Right lobe of liver (tissue), 6 donors: ENCODE measurements around the gene CATSPERE. TPM values are rescaled to one million over a fixed set of nuclear protein-coding genes. Genes with fewer than 3 reads are reported as not detected.

Source experiments
- ATAC-seq, 4 donors: fragments of 200-7000 bp; cut with Tn5 transposase; one replicate each; pipeline ENCODE4 v1.9.1; 2020; ENCODE audit warnings: mild to moderate bottlenecking in 4 of 4, moderate library complexity in 4 of 4
- DNase-seq, 3 donors: peaks; one replicate each; pipeline ENCODE4 v3.0.0-alpha.2; 2020
- H3K27ac ChIP-seq, 3 donors: fragments of 200-600 bp; one replicate each; pipeline ENCODE4 v1.8.0; 2022
- H3K27me3 ChIP-seq, 2 donors: fragments of 200-600 bp; one replicate each; pipeline ENCODE4 v1.8.0; 2022
- H3K36me3 ChIP-seq, 4 donors: fragments of 200-600 bp; sonication (generic) in 1 of 4; one replicate each; pipeline versions ENCODE4 v1.5.1 to v1.8.0; 2017 to 2022; ENCODE audit warnings: control low read depth in 1 of 4
- H3K4me1 ChIP-seq, 4 donors: fragments of 200-600 bp; sonication (generic) in 1 of 4; one replicate each; pipeline versions ENCODE4 v1.5.1 to v1.8.0; 2017 to 2022; ENCODE audit warnings: control low read depth in 1 of 4
- H3K4me3 ChIP-seq, 3 donors: fragments of 200-600 bp; one replicate each; pipeline ENCODE4 v1.8.0; 2022
- H3K9me3 ChIP-seq, 4 donors: fragments of 200-600 bp; sonication (generic) in 1 of 4; one replicate each; pipeline versions ENCODE4 v1.5.1 to v1.8.0; 2017 to 2022; ENCODE audit warnings: control low read depth in 1 of 4
- POLR2A ChIP-seq: fragments of 450-650 bp; IDR thresholded peaks from one replicate; pipeline ENCODE4 v1.6.1; 2017; ENCODE audit warnings: antibody characterized with exemption, mild to moderate bottlenecking
- WGBS: methylation state at CpG from one replicate; pipeline ENCODE4 v1.1.6; 2018; ENCODE audit warnings: low coverage, low lambda C conversion rate; ENCODE audit not compliant: insufficient coverage; ENCODE audit errors: missing lambda C conversion rate; 5-methylcytosine and 5-hydroxymethylcytosine counted together
- intact Hi-C, 2 donors: fragments of 100-400 bp; cut with DNase I; formaldehyde crosslinking; loops; one replicate each; pipeline versions ENCODE4 v1.11.2 to v1.14.1; 2022
- total RNA-seq, 6 experiments: library from RNA; depleted of rRNA in 2 of 6; stranded (reverse); fragments of >200 nt in 2 of 6; fragmentation: NEBNext Ultra II Directional in 3 of 6; extraction: Animal tissue kit (Norgen Biotek cat#: 25700) in 3 of 6; gene quantifications; one replicate each; pipeline versions ENCODE4 v1.1.0 to v1.2.4, GENCODE V29; 2016 to 2023
- TF ChIP-seq, protein P1 (sequence below), 4 donors: fragments of 200-600 bp in 3 of 4; fragments of 450-650 bp in 1 of 4; IDR thresholded peaks; one replicate each; pipeline versions ENCODE4 v1.5.1 to v1.8.0; 2016 to 2022; ENCODE audit warnings: antibody characterized with exemption in 4 of 4, mild to moderate bottlenecking in 2 of 4
- donor health status: DM: no; HTN: yes; CAD: no.
- donor health status: DM: no; HTN: no; CAD: no.
- donor health status: DM: no; HTN: no; CAD: no.
- donor health status: DM: no; HTN: yes; CAD: no.
- donor health status: DM: no; HTN: yes; CAD: no.

CATSPERE gene
- total RNA-seq, 6 experiments from 2014 or later: 0.31 to 1.3 (median 0.70) TPM

DNA sequence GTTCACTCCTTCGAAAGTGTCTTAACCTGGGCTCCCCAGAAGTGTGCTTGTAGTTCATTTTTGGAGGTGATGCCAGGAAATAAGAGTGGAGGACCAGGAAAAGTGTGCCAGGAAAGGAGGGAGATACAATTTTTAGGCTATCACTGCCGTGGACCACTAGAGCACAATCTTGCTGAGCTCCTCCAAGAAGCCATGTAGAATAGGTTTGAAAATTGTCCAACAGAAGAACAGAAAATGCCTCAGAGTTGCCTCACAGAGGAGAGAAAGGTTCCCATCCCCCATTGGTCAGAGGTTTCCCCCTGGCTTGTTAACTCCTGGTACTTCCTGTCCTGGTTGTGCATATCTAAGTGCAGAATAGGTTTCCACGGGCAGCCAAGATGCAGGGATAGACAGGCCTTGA, 41.6 kb downstream of the CATSPERE start:
- WGBS: 72% methylated on average over 3 of the region's 3 CpGs
- H3K4me3 ChIP-seq: no peak overlapping the region
- H3K4me1 ChIP-seq: no peaks in the 10 kb centered on the region
- no peak for ATAC-seq
- intact Hi-C loops: no loop called here
- no peak for TF ChIP-seq POLR2A
- TF ChIP-seq, protein P1, sequence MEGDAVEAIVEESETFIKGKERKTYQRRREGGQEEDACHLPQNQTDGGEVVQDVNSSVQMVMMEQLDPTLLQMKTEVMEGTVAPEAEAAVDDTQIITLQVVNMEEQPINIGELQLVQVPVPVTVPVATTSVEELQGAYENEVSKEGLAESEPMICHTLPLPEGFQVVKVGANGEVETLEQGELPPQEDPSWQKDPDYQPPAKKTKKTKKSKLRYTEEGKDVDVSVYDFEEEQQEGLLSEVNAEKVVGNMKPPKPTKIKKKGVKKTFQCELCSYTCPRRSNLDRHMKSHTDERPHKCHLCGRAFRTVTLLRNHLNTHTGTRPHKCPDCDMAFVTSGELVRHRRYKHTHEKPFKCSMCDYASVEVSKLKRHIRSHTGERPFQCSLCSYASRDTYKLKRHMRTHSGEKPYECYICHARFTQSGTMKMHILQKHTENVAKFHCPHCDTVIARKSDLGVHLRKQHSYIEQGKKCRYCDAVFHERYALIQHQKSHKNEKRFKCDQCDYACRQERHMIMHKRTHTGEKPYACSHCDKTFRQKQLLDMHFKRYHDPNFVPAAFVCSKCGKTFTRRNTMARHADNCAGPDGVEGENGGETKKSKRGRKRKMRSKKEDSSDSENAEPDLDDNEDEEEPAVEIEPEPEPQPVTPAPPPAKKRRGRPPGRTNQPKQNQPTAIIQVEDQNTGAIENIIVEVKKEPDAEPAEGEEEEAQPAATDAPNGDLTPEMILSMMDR (IDR thresholded peaks at IDR 0.05): no peak
- H3K36me3 ChIP-seq: no peaks in the 10 kb centered on the region
- H3K27me3 ChIP-seq: no peaks in the 10 kb centered on the region
- H3K27ac ChIP-seq: no peak overlapping the region
- DNase-seq: no peak
- peaks cover 0 to 7% (median 0%) of the 10 kb centered on the region in 4 donors for H3K9me3 ChIP-seq

DNA sequence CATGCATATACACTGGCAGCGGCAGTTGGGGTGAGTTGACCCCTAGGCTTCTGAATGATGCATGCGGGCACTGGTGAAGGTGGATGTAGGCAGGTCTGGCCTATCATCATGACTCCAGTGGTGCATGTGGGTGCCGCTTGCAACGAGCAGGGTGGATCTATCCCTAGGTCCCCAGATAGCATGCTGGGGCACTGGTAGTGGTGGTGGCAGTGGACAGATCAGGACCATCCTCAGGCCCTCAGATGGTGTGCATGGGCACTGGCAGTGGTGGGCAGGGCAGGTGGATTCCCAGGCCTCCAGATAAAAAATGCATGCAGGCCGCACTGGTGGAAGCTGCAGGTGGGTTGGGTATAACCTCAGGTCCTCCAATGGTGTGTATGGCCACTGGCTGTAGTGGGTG, 52.4 kb downstream of the CATSPERE start:
- Histone ChIP-seq H3K9me3 (no peaks in the 10 kb centered on the region), H3K27me3 (no peaks in the 10 kb centered on the region), H3K27ac (no peak overlapping the region), H3K4me3 (no peak overlapping the region), H3K4me1 (no peaks in the 10 kb centered on the region), H3K36me3 (no peaks in the 10 kb centered on the region)
- intact Hi-C loops: no loop called here
- ATAC-seq (peak in 1 of 4 donors; percentile 17), DNase-seq (no peak)
- TF ChIP-seq POLR2A: no peak
- TF ChIP-seq, protein P1 (IDR thresholded peaks at IDR 0.05): no peak
- WGBS: 80% methylated on average over 1 of the region's 5 CpGs

DNA sequence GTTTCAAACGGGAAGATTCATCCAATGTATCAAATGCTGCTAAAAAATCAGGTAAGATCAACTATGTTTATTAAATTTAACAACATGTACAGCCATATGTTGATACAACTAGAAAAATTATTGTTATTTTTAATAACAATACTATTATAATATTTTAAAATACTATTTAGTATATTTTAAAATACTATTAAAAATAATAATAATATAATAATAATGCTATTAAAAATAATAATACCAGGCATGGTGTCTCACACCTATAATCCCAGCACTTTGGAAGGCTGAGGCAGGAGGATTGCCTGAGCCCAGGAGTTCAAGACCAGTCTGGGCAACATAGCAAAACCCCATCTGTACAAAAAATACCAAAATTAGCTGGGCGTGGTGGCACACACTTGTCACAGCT, 54.6 kb downstream of the CATSPERE start:
- no peaks in the 10 kb centered on the region for H3K4me1 ChIP-seq
- no peak for ATAC-seq
- H3K27me3 ChIP-seq: no peaks in the 10 kb centered on the region
- DNase-seq: no peak
- TF ChIP-seq, protein P1 (IDR thresholded peaks at IDR 0.05): no peak
- no peak for TF ChIP-seq POLR2A
- intact Hi-C loops: no loop called here
- WGBS: 69% methylated on average over 2 of the region's 2 CpGs
- H3K4me3 ChIP-seq: no peak overlapping the region
- H3K36me3 ChIP-seq: no peaks in the 10 kb centered on the region
- H3K9me3 ChIP-seq: no peaks in the 10 kb centered on the region
- H3K27ac ChIP-seq: no peak overlapping the region

DNA sequence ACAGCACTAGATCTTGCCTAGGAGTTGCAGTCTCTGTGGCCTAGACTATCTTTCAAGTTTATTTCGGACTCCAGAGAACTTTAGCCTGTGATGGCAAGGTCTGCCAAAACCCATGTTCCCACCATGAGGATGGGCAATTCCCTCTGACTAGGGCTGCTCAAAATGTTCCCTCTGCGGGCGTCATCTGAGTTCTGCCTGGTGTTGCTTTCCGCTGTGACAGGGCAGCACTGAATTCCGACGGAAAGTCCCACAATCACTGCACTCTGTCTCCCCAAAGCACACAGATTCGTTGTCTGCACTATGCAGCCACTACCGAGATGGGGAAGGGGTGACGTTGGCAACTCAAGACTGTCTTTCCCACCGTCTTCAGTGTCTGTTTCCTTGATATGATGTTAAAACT, 75.2 kb downstream of the CATSPERE start:
- H3K4me1 ChIP-seq: no peaks in the 10 kb centered on the region
- no peak overlapping the region for H3K4me3 ChIP-seq
- no peaks in the 10 kb centered on the region for H3K27me3 ChIP-seq
- ATAC-seq (no peak), DNase-seq (no peak)
- H3K27ac ChIP-seq: no peak overlapping the region
- intact Hi-C loops: no loop called here
- no peak for TF ChIP-seq POLR2A
- TF ChIP-seq, protein P1 (IDR thresholded peaks at IDR 0.05): no peak
- no peaks in the 10 kb centered on the region for H3K9me3 ChIP-seq
- WGBS: 26% methylated on average over 4 of the region's 10 CpGs
- no peaks in the 10 kb centered on the region for H3K36me3 ChIP-seq

DNA sequence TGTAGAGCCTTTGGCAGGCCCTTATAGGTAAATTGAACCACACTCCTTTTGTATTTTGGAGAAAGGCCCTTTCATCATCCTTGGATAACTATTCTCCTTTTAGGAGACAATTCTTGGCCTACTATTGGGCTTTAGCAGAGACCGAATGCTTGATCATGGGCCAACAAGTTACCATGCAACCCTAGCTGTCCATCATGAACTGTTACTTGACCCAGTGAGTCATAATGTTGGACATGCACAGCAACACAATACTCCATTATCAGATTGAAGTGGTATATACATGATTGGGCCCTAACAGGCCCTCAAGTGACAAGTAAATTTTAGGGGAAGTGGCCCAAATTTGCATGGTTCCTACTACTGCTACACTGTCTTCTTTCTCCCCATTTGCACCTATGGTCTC, 84.4 kb downstream of the CATSPERE start:
- no peaks in the 10 kb centered on the region for H3K27me3 ChIP-seq
- H3K4me1 ChIP-seq: no peaks in the 10 kb centered on the region
- H3K36me3 ChIP-seq: no peaks in the 10 kb centered on the region
- DNase-seq: no peak
- TF ChIP-seq, protein P1 (IDR thresholded peaks at IDR 0.05): no peak
- no peak for TF ChIP-seq POLR2A
- H3K9me3 ChIP-seq: no peaks in the 10 kb centered on the region
- ATAC-seq: no peak
- H3K27ac ChIP-seq: no peak overlapping the region
- no peak overlapping the region for H3K4me3 ChIP-seq
- 100% methylated on average over 1 of the region's 1 CpG for WGBS
- intact Hi-C loops: no loop called here
